Heart left ventricle (tissue), 16 donors: ENCODE measurements around the gene SLC10A4. TPM values are rescaled to one million over a fixed set of nuclear protein-coding genes. Genes with fewer than 3 reads are reported as not detected.

Source experiments
- ATAC-seq, 4 donors: fragments of 200-7000 bp; cut with Tn5 transposase; one replicate each; pipeline ENCODE4 v1.9.1; 2020 to 2022; ENCODE audit warnings: moderate library complexity in 4 of 4, mild to moderate bottlenecking in 3 of 4, moderate number of reproducible peaks in 1 of 4
- DNase-seq, 5 donors: peaks; one replicate each; pipeline ENCODE4 v3.0.0-alpha.2; 2020
- H3K27ac ChIP-seq, 12 donors: fragments of 200-600 bp; sonication (generic) in 4 of 12; one replicate each; pipeline versions ENCODE4 v1.5.0 to v1.8.0; 2016 to 2022; ENCODE audit warnings: mild to moderate bottlenecking in 2 of 12
- H3K27me3 ChIP-seq, 9 donors: fragments of 200-600 bp; sonication (generic) in 2 of 9; one replicate each; pipeline versions ENCODE4 v1.5.1 to v1.8.0; 2016 to 2022; ENCODE audit warnings: mild to moderate bottlenecking in 3 of 9
- H3K36me3 ChIP-seq, 9 donors: fragments of 200-600 bp; sonication (generic) in 2 of 9; one replicate each; pipeline versions ENCODE4 v1.5.0 to v1.8.0; 2018 to 2022; ENCODE audit warnings: mild to moderate bottlenecking in 2 of 9
- H3K4me1 ChIP-seq, 12 donors: fragments of 200-600 bp; sonication (generic) in 4 of 12; one replicate each; pipeline versions ENCODE4 v1.5.0 to v1.8.0; 2016 to 2022; ENCODE audit warnings: mild to moderate bottlenecking in 3 of 12
- H3K4me3 ChIP-seq, 12 donors: fragments of 200-600 bp; sonication (generic) in 4 of 12; one replicate each; pipeline versions ENCODE4 v1.5.0 to v1.8.0; 2017 to 2022; ENCODE audit warnings: mild to moderate bottlenecking in 9 of 12, moderate library complexity in 4 of 12
- H3K9me3 ChIP-seq, 12 donors: fragments of 200-600 bp; sonication (generic) in 4 of 12; one replicate each; pipeline versions ENCODE4 v1.5.0 to v1.8.0; 2016 to 2022; ENCODE audit warnings: mild to moderate bottlenecking in 1 of 12
- CTCF ChIP-seq, 12 donors: fragments of 200-600 bp; sonication (generic) in 4 of 12; IDR thresholded peaks; one replicate each; pipeline versions ENCODE4 v1.5.0 to v1.8.0; 2018 to 2022; ENCODE audit warnings: antibody characterized with exemption in 12 of 12, mild to moderate bottlenecking in 5 of 12
- POLR2A ChIP-seq, 2 donors: fragments of 450-650 bp; IDR thresholded peaks; one replicate each; pipeline ENCODE4 v1.6.1; 2017; ENCODE audit warnings: antibody characterized with exemption in 2 of 2, mild to moderate bottlenecking in 2 of 2, moderate library complexity in 2 of 2
- WGBS, 4 donors: extraction: QIAGEN DNeasy Blood & Tissue Kit in 2 of 4; methylation state at CpG; one replicate each; pipeline versions ENCODE4 v1.1.5 to v1.1.7; 2013 to 2018; 5-methylcytosine and 5-hydroxymethylcytosine counted together
- intact Hi-C, 10 donors: fragments of 100-400 bp; cut with DNase I; formaldehyde crosslinking; loops; one replicate each; pipeline versions ENCODE4 v1.11.1 to v1.14.2; 2022
- polyA plus RNA-seq, 2 donors: library from polyadenylated mRNA; stranded (reverse); fragments of 200-250 nt; gene quantifications; one replicate each; pipeline ENCODE4 v1.2.3, GENCODE V29; 2013
- total RNA-seq, 9 donors: library from RNA; depleted of rRNA in 2 of 9; stranded (reverse); fragments of >200 nt in 2 of 9; fragmentation: NEBNext Ultra II Directional in 3 of 9; extraction: Animal tissue kit (Norgen Biotek cat#: 25700) in 3 of 9; gene quantifications; one replicate each; pipeline versions ENCODE4 v1.1.0 to v1.2.4, GENCODE V29; 2016 to 2023
- donor health status: ischemic (EF 13 %, LVEDD 7.1; RV severe dilation, severe dysfunction).
- donor health status: healthy with polysubstance abuse.
- donor health status: DM: no; HTN: yes; CAD: no.
- donor health status: DM: no; HTN: no; CAD: no.
- donor health status: ischemic (EF 25% LVEDD 6.9; RV normal size, moderate dysfunction).
- donor health status: ischemic (EF 25% LVEDD 5.7; RV mildly dilated, moderate dysfunction).
- donor health status: healthy.
- donor health status: DM: yes; HTN: yes; CAD: no.
- donor health status: ischemic (EF 35%, LVEDD 5.7; RV mildly dilated, moderate dysfunction).
- donor health status: nonischemic (EF 11% LVEDD 7.7; RV severe dilation, severe dysfunction).
- donor health status: DM: yes; HTN: yes; CAD: no.
- donor health status: PGD.
- donor health status: ischemic (EF 29% LVEDD 5.4; RV normal size, mild dysfunction).
- donor health status: nonischemic (EF 23%, LVEDD 6.1; RV moderate dilation, normal function).

SLC10A4 gene
- total and polyA plus RNA-seq, 11 donors, result 0.15 to 0.45 (median 0.33) TPM; not detected in 4

GRCh38 chr4:48467891-48468290 lies 15.3 kb upstream of the SLC10A4 start:
- ATAC-seq (no peak), DNase-seq (no peak)
- WGBS, 4 donors, result 61 to 74% (median 70%) methylated on average over 4 to 5 of the region's 5 CpGs
- H3K27ac ChIP-seq, result no peak overlapping the region
- no peak for TF ChIP-seq POLR2A (IDR thresholded peaks at IDR 0.05)
- TF ChIP-seq CTCF (IDR thresholded peaks at IDR 0.05), result no peak
- intact Hi-C loops, result no loop called here
- H3K36me3 ChIP-seq, result no peaks in the 10 kb centered on the region
- H3K9me3 ChIP-seq, result peaks cover 0 to 7% (median 0%) of the 10 kb centered on the region in 12 donors
- no peak overlapping the region for H3K4me3 ChIP-seq
- H3K4me1 ChIP-seq, result no peaks in the 10 kb centered on the region
- H3K27me3 ChIP-seq, result no peaks in the 10 kb centered on the region

GRCh38 chr4:48470137-48470536 lies 13.0 kb upstream of the SLC10A4 start:
- H3K36me3 ChIP-seq, result no peaks in the 10 kb centered on the region
- no peaks in the 10 kb centered on the region for H3K9me3 ChIP-seq
- intact Hi-C loops, result no loop called here
- no peak overlapping the region for H3K4me3 ChIP-seq
- no peak overlapping the region for H3K27ac ChIP-seq
- no peak for TF ChIP-seq POLR2A (IDR thresholded peaks at IDR 0.05)
- no peak for TF ChIP-seq CTCF (IDR thresholded peaks at IDR 0.05)
- DNase-seq (no peak), ATAC-seq (no peak)
- H3K27me3 ChIP-seq, result no peaks in the 10 kb centered on the region
- no peaks in the 10 kb centered on the region for H3K4me1 ChIP-seq
- WGBS, 4 donors, result 65 to 89% (median 78%) methylated on average over 1 of the region's 1 CpG

GRCh38 chr4:48470570-48470969 lies 12.6 kb upstream of the SLC10A4 start:
- Histone ChIP-seq H3K36me3 (no peaks in the 10 kb centered on the region), H3K27me3 (no peaks in the 10 kb centered on the region), H3K4me3 (no peak overlapping the region), H3K9me3 (no peaks in the 10 kb centered on the region), H3K4me1 (no peaks in the 10 kb centered on the region), H3K27ac (no peak overlapping the region)
- WGBS, 4 donors, result 43 to 51% (median 44%) methylated on average over 2 of the region's 2 CpGs
- ATAC-seq (no peak), DNase-seq (no peak)
- intact Hi-C loops, result no loop called here
- TF ChIP-seq POLR2A (IDR thresholded peaks at IDR 0.05) (no peak), CTCF (IDR thresholded peaks at IDR 0.05) (no peak)

GRCh38 chr4:48472794-48473193 lies 10.3 kb upstream of the SLC10A4 start:
- Histone ChIP-seq H3K36me3 (no peaks in the 10 kb centered on the region), H3K27me3 (no peaks in the 10 kb centered on the region), H3K4me1 (peaks cover 0 to 10% (median 0%) of the 10 kb centered on the region in 12 donors), H3K27ac (no peak overlapping the region), H3K4me3 (no peak overlapping the region), H3K9me3 (no peaks in the 10 kb centered on the region)
- DNase-seq, result no peak
- WGBS, 4 donors, result 70 to 81% (median 78%) methylated on average over 1 of the region's 1 CpG
- intact Hi-C loops, result no loop called here
- ATAC-seq, result no peak
- TF ChIP-seq CTCF (IDR thresholded peaks at IDR 0.05), result no peak
- no peak for TF ChIP-seq POLR2A (IDR thresholded peaks at IDR 0.05)
